Neuronal stem cell (in vitro differentiated cells): ENCODE results near the gene CACTIN.
A peak's percentile ranks its signal among the peaks of the same experiment; 100 is the strongest.

ENCODE experiments used
- DNase-seq: peaks from one replicate; pipeline ENCODE4 v3.0.0-alpha.2; 2013; ENCODE audit warnings: low spot score
- H2AFZ ChIP-seq: one replicate; pipeline ENCODE4 v1.6.1; 2013; ENCODE audit warnings: mild to moderate bottlenecking, low read length, inconsistent platforms
- H2AK5ac ChIP-seq: 2 replicates; pipeline ENCODE4 v1.6.1; 2013; ENCODE audit warnings: low read depth, mild to moderate bottlenecking, inconsistent platforms, low read length, moderate library complexity, mixed read lengths
- H2BK120ac ChIP-seq: 2 replicates; pipeline ENCODE4 v1.6.1; 2013; ENCODE audit warnings: low read depth, mild to moderate bottlenecking, inconsistent platforms, low read length, moderate library complexity, mixed read lengths
- H2BK12ac ChIP-seq: one replicate; pipeline ENCODE4 v1.6.1; 2013; ENCODE audit warnings: low read length, inconsistent platforms
- H2BK15ac ChIP-seq: 2 replicates; pipeline ENCODE4 v1.6.1; 2013; ENCODE audit warnings: mild to moderate bottlenecking, low read length, inconsistent platforms, mixed read lengths
- H2BK5ac ChIP-seq: one replicate; pipeline ENCODE4 v1.6.1; 2013; ENCODE audit warnings: inconsistent platforms, mild to moderate bottlenecking, low read length, moderate library complexity
- H3K14ac ChIP-seq: one replicate; pipeline ENCODE4 v1.6.1; 2013; ENCODE audit warnings: low read length, inconsistent platforms
- H3K18ac ChIP-seq: 2 replicates; pipeline ENCODE4 v1.6.1; 2013; ENCODE audit warnings: low read length, inconsistent platforms
- H3K23ac ChIP-seq: 2 replicates; pipeline ENCODE4 v1.6.1; 2013; ENCODE audit warnings: low read depth, mild to moderate bottlenecking, mixed read lengths, low read length, inconsistent platforms; ENCODE audit not compliant: poor library complexity
- H3K27ac ChIP-seq: replicated peaks from 3 replicates; pipeline ENCODE4 v1.5.1; 2013; ENCODE audit warnings: low read length, inconsistent platforms
- H3K27me3 ChIP-seq, 3 experiments: 2 replicates each; pipeline ENCODE4 v1.6.1; 2013; ENCODE audit warnings: low read length in 3 of 3, mild to moderate bottlenecking in 2 of 3, inconsistent platforms in 1 of 3, low read depth in 1 of 3, mixed read lengths in 1 of 3, moderate library complexity in 1 of 3; ENCODE audit not compliant: control insufficient read depth in 3 of 3, insufficient read depth in 3 of 3
- H3K36me3 ChIP-seq, 2 donors: replicated peaks in 1 of 2; 2 replicates each; pipeline ENCODE4 v1.6.1; 2013; ENCODE audit warnings: low read length in 2 of 2; ENCODE audit not compliant: control insufficient read depth in 2 of 2, insufficient read depth in 2 of 2
- H3K4ac ChIP-seq: 2 replicates; pipeline ENCODE4 v1.6.1; 2013; ENCODE audit warnings: inconsistent platforms, mild to moderate bottlenecking, low read length, moderate library complexity
- H3K4me1 ChIP-seq, 2 donors: 1 replicate in 1 of 2; 2 replicates in 1 of 2; pipeline ENCODE4 v1.6.1; 2013; ENCODE audit warnings: low read length in 2 of 2, low read depth in 1 of 2; ENCODE audit not compliant: control insufficient read depth in 2 of 2, insufficient read depth in 1 of 2
- H3K4me2 ChIP-seq: one replicate; pipeline ENCODE4 v1.6.1; 2013; ENCODE audit warnings: mild to moderate bottlenecking, low read length, inconsistent platforms; ENCODE audit not compliant: insufficient read depth, poor library complexity, severe bottlenecking
- H3K4me3 ChIP-seq, 2 donors: 2 replicates each; pipeline ENCODE4 v1.5.1; 2013; ENCODE audit warnings: low read length in 2 of 2, mild to moderate bottlenecking in 2 of 2, inconsistent platforms in 1 of 2, moderate library complexity in 1 of 2
- H3K79me1 ChIP-seq: one replicate; pipeline ENCODE4 v1.6.1; 2013; ENCODE audit warnings: low read depth, mild to moderate bottlenecking, inconsistent platforms, low read length, moderate library complexity
- H3K9ac ChIP-seq: one replicate; pipeline ENCODE4 v1.6.1; 2013; ENCODE audit warnings: mild to moderate bottlenecking, low read depth, low read length, inconsistent platforms; ENCODE audit not compliant: poor library complexity
- H3K9me3 ChIP-seq, 2 donors: replicated peaks in 1 of 2; 2 replicates each; pipeline versions ENCODE3 to v1.6.1; 2013; ENCODE audit warnings: low read length in 2 of 2, mild to moderate bottlenecking in 2 of 2, inconsistent platforms in 1 of 2, low read depth in 1 of 2, mixed read lengths in 1 of 2, moderate library complexity in 1 of 2; ENCODE audit not compliant: control insufficient read depth in 2 of 2, insufficient read depth in 1 of 2
- H4K8ac ChIP-seq: one replicate; pipeline ENCODE4 v1.6.1; 2013; ENCODE audit warnings: low read depth, mild to moderate bottlenecking, inconsistent platforms, low read length, moderate library complexity
- H4K91ac ChIP-seq: one replicate; pipeline ENCODE4 v1.6.1; 2013; ENCODE audit warnings: low read length, low read depth, mild to moderate bottlenecking, inconsistent platforms; ENCODE audit not compliant: poor library complexity
- WGBS, 2 donors: extraction: QIAGEN DNeasy Blood & Tissue Kit; methylation state at CpG; one replicate each; pipeline ENCODE4 v1.1.7; 2013; ENCODE audit warnings: missing lambda C conversion rate in 2 of 2, mixed read lengths in 1 of 2; ENCODE audit not compliant: insufficient read length in 2 of 2, insufficient replicate concordance in 1 of 2; ENCODE audit errors: extremely low coverage in 2 of 2; 5-methylcytosine and 5-hydroxymethylcytosine counted together

The CACTIN gene

DNA sequence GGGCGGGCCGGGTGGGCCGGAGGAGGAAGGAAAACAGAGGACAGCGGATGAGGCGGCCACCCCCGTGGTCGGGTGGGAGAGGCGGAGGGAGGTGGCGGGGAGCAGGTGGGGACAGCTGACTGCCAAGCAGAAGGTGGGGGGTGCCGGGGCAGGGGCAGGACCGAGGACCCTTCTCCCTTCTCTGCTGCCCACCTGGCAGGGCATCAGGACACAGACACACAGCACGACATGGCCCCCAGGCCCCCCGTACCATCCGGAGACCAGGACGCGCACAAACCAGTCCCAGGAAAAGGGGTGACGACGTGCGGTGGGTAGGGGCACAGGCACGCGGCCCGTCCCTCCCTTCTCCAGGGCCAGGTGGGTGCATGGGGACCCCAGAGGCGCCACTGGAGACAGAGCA lies 11.0 kb upstream of the CACTIN start:
- H3K36me3 ChIP-seq = peaks cover 15 to 34% of the 10 kb centered on the region in 2 donors
- no peak for DNase-seq
- no peak overlapping the region for H2BK12ac ChIP-seq
- peaks cover 6% of the 10 kb centered on the region for H3K79me1 ChIP-seq
- no peaks in the 10 kb centered on the region for H3K4me1 ChIP-seq
- no peak overlapping the region for H2BK5ac ChIP-seq
- no peak overlapping the region for H3K9ac ChIP-seq
- no peak overlapping the region for H4K8ac ChIP-seq
- no peak overlapping the region for H3K27ac ChIP-seq
- H2AK5ac ChIP-seq = no peak overlapping the region
- no peak overlapping the region for H2BK120ac ChIP-seq
- WGBS, 2 donors = no CpG with 5 or more reads among the region's 23 CpGs
- no peak overlapping the region for H3K4ac ChIP-seq
- H3K9me3 ChIP-seq = no peaks in the 10 kb centered on the region
- no peak overlapping the region for H3K18ac ChIP-seq
- H2AFZ ChIP-seq = no peak overlapping the region
- H3K27me3 ChIP-seq = no peaks in the 10 kb centered on the region
- H3K4me2 ChIP-seq = no peak overlapping the region
- H3K4me3 ChIP-seq = no peak overlapping the region
- H3K14ac ChIP-seq = no peak overlapping the region
- H2BK15ac ChIP-seq = no peak overlapping the region
- no peak overlapping the region for H4K91ac ChIP-seq
- H3K23ac ChIP-seq = no peak overlapping the region

GRCh38 chr19:3636962-3637361 lies 10.4 kb upstream of the CACTIN start:
- peaks cover 18 to 36% of the 10 kb centered on the region in 2 donors for H3K36me3 ChIP-seq
- H4K8ac ChIP-seq = peak overlapping the region; percentile 43
- no peak overlapping the region for H3K27ac ChIP-seq
- H3K4me1 ChIP-seq = no peaks in the 10 kb centered on the region
- H2AFZ ChIP-seq = no peak overlapping the region
- H2AK5ac ChIP-seq = no peak overlapping the region
- H3K18ac ChIP-seq = no peak overlapping the region
- no peak overlapping the region for H3K4me2 ChIP-seq
- peak overlapping the region; percentile 31 for H3K23ac ChIP-seq
- no peak overlapping the region for H3K9ac ChIP-seq
- peak overlapping the region in 1 of 2 donors; percentile 27 for H3K4me3 ChIP-seq
- H3K14ac ChIP-seq = no peak overlapping the region
- no peak overlapping the region for H3K4ac ChIP-seq
- no peaks in the 10 kb centered on the region for H3K9me3 ChIP-seq
- peaks cover 5% of the 10 kb centered on the region for H3K79me1 ChIP-seq
- H2BK120ac ChIP-seq = no peak overlapping the region
- H2BK5ac ChIP-seq = no peak overlapping the region
- H2BK15ac ChIP-seq = no peak overlapping the region
- DNase-seq = no peak
- no CpG with 5 or more reads among the region's 20 CpGs for WGBS, 2 donors
- H4K91ac ChIP-seq = no peak overlapping the region
- H2BK12ac ChIP-seq = no peak overlapping the region
- no peaks in the 10 kb centered on the region for H3K27me3 ChIP-seq

- Histone ChIP-seq H4K8ac (no peak overlapping the region), H3K27me3 (no peaks in the 10 kb centered on the region), H3K4me3 (no peak overlapping the region), H3K4me2 (no peak overlapping the region), H2BK12ac (no peak overlapping the region), H2AFZ (no peak overlapping the region), H3K18ac (no peak overlapping the region), H3K9ac (no peak overlapping the region), H3K4me1 (no peaks in the 10 kb centered on the region), H2BK5ac (no peak overlapping the region), H3K9me3 (no peaks in the 10 kb centered on the region), H2BK120ac (no peak overlapping the region), H3K79me1 (peaks cover 4% of the 10 kb centered on the region), H3K23ac (peak overlapping the region; percentile 12), H3K14ac (no peak overlapping the region), H2BK15ac (no peak overlapping the region), H4K91ac (no peak overlapping the region), H3K36me3 (peaks cover 16 to 36% of the 10 kb centered on the region in 2 donors), H2AK5ac (no peak overlapping the region), H3K4ac (no peak overlapping the region), H3K27ac (no peak overlapping the region)
- no CpG with 5 or more reads among the region's 20 CpGs for WGBS, 2 donors
- no peak for DNase-seq
Observed at GRCh38 chr19:3636506-3636905, 9.9 kb upstream of the CACTIN start.

DNA sequence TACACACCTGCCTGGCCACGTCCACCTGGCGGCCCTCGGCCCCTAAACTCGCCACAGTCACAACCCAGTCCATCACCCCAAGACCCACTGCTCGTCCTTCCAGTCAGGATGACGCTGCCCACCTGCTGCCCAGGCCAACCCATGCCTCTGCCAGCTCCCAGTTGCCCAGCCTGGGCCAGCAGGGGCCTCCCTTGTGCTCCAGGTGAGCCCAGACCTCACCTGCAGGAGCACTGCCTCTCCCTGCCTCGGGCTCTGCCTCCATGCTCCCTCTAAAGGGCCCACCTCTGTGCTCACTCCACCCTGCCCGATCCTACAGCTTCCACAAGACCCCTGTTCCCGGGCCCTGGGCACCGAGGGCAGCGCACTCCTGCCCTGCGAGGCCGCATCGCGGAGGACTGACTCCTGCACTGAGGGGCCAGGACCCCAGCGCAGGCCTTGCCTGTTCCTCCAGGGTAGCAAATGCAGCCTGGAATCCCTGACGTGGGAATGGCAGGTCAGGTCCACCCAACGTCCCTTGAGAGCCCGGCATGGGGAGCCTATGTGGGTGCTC lies 8.0 kb upstream of the CACTIN start:
- Histone ChIP-seq H2BK15ac (no peak overlapping the region), H3K9ac (no peak overlapping the region), H3K36me3 (peaks cover 15 to 37% of the 10 kb centered on the region in 2 donors), H3K14ac (peak overlapping the region; percentile 21), H3K4me1 (no peaks in the 10 kb centered on the region), H3K9me3 (no peaks in the 10 kb centered on the region), H2BK12ac (peak overlapping the region; percentile 10), H2BK5ac (no peak overlapping the region), H3K4me2 (no peak overlapping the region), H3K79me1 (peaks cover 6% of the 10 kb centered on the region), H3K18ac (peak overlapping the region; percentile 11), H4K91ac (no peak overlapping the region), H4K8ac (no peak overlapping the region), H2BK120ac (no peak overlapping the region), H2AK5ac (no peak overlapping the region), H3K4ac (no peak overlapping the region), H2AFZ (no peak overlapping the region), H3K23ac (peak overlapping the region; percentile 31), H3K4me3 (no peak overlapping the region), H3K27ac (no peak overlapping the region), H3K27me3 (no peaks in the 10 kb centered on the region)
- no peak for DNase-seq
- no CpG with 5 or more reads among the region's 19 CpGs for WGBS, 2 donors
